HG03457 (cell line): ENCODE data around the gene HEXA.

Source experiments
- ATAC-seq: cut with Tn5 transposase; IDR thresholded peaks from one replicate; pipeline ENCODE4 v1.9.1; 2021; ENCODE audit warnings: moderate number of reproducible peaks; ENCODE audit not compliant: unreplicated experiment

Gene HEXA

GRCh38 chr15:72323752-72324151 lies 52.1 kb downstream of the HEXA start:
- no peak for ATAC-seq

- ATAC-seq: no peak
Measured at GRCh38 chr15:72319985-72320671, 55.7 kb downstream of the HEXA start, which contains the start of gene CELF6. TSS of gene CELF6 (minus strand) at chr15:72320157. CDS start at chr15:72319874, 283 bp downstream.

- ATAC-seq: no peak
Measured at GRCh38 chr15:72319360-72319984, 56.3 kb downstream of the HEXA start.

- ATAC-seq: no peak
Measured at GRCh38 chr15:72318408-72318942, 57.3 kb downstream of the HEXA start.

GRCh38 chr15:72315706-72316370 lies 60.0 kb downstream of the HEXA start:
- no peak for ATAC-seq

GRCh38 chr15:72313881-72314280 lies 61.9 kb downstream of the HEXA start:
- ATAC-seq: no peak

- ATAC-seq: no peak
Measured at GRCh38 chr15:72313448-72313840, 62.4 kb downstream of the HEXA start.

GRCh38 chr15:72312605-72313447 lies 63.0 kb downstream of the HEXA start:
- no peak for ATAC-seq

- no peak for ATAC-seq
Measured at GRCh38 chr15:72307026-72307425, 68.8 kb downstream of the HEXA start.

- no peak for ATAC-seq
Measured at GRCh38 chr15:72306211-72306785, 69.5 kb downstream of the HEXA start.

- ATAC-seq: no peak
Measured at GRCh38 chr15:72304596-72304995, 71.2 kb downstream of the HEXA start.

GRCh38 chr15:72302955-72303354 lies 72.9 kb downstream of the HEXA start:
- ATAC-seq: no peak
